Esophagus squamous epithelium (tissue), 5 donors: ENCODE data around the gene OBP2B. TPM values are rescaled to one million over a fixed set of nuclear protein-coding genes. Genes with fewer than 3 reads are reported as not detected.

ENCODE experiments used
- DNase-seq: peaks from one replicate; lab custom pipeline; 2025; lab: John Stamatoyannopoulos, UW
- H3K27ac ChIP-seq, 4 donors: fragments of 200-600 bp; sonication (generic); one replicate each; pipeline ENCODE4 v1.5.1; 2016 to 2019; ENCODE audit warnings: mild to moderate bottlenecking in 1 of 4
- H3K27me3 ChIP-seq, 4 donors: fragments of 200-600 bp; sonication (generic); 1 replicate in 3 of 4; 2 replicates in 1 of 4; pipeline versions ENCODE4 v1.5.1 to v1.6.0; 2017 to 2021; ENCODE audit warnings: antibody characterized with exemption in 1 of 4
- H3K36me3 ChIP-seq, 3 donors: fragments of 200-600 bp; sonication (generic); one replicate each; pipeline ENCODE4 v1.5.1; 2016 to 2019
- H3K4me1 ChIP-seq, 3 donors: fragments of 200-600 bp; sonication (generic); one replicate each; pipeline ENCODE4 v1.5.1; 2017 to 2019
- H3K4me3 ChIP-seq, 4 donors: fragments of 200-600 bp; sonication (generic); 1 replicate in 3 of 4; 2 replicates in 1 of 4; pipeline ENCODE4 v1.5.1; 2016 to 2019; ENCODE audit warnings: mild to moderate bottlenecking in 2 of 4, moderate library complexity in 1 of 4
- H3K9me3 ChIP-seq, 3 donors: fragments of 200-600 bp; sonication (generic); one replicate each; pipeline ENCODE4 v1.5.1; 2016 to 2019
- CTCF ChIP-seq, 6 experiments: fragments of 450-650 bp in 4 of 6; fragments of 200-600 bp in 2 of 6; sonication (generic) in 2 of 6; IDR thresholded peaks; one replicate each; pipeline ENCODE4 v1.5.1; 2016 to 2019; ENCODE audit warnings: antibody characterized with exemption in 6 of 6, mild to moderate bottlenecking in 4 of 6, moderate library complexity in 4 of 6
- POLR2A ChIP-seq, 4 donors: fragments of 450-650 bp; IDR thresholded peaks; one replicate each; pipeline ENCODE4 v1.6.1; 2017; ENCODE audit warnings: antibody characterized with exemption in 4 of 4, mild to moderate bottlenecking in 4 of 4, moderate library complexity in 3 of 4
- WGBS, 2 donors: methylation state at CpG; one replicate each; pipeline ENCODE4 v1.1.5; 2018; 5-methylcytosine and 5-hydroxymethylcytosine counted together
- intact Hi-C: fragments of 100-400 bp; cut with DNase I; formaldehyde crosslinking; loops from one replicate; pipeline ENCODE4 v1.15.0; 2022
- total RNA-seq, 4 donors: library from RNA; depleted of rRNA; stranded (reverse); fragments of >200 nt; gene quantifications; one replicate each; pipeline ENCODE4 v1.1.0, GENCODE V29; 2016
- donor health status: DM: yes; HTN: yes; CAD: no.

OBP2B gene
- total RNA-seq, 4 donors from 2014 or later, result not detected

- peaks cover 22 to 39% (median 25%) of the 10 kb centered on the region in 3 donors for H3K4me1 ChIP-seq
- DNase-seq, result no peak
- 0% methylated on average over 3 to 20 of the region's 56 CpGs for WGBS, 2 donors
- intact Hi-C loops, result no loop called here
- no peaks in the 10 kb centered on the region for H3K9me3 ChIP-seq
- peaks cover 0 to 11% (median 0%) of the 10 kb centered on the region in 3 donors for H3K36me3 ChIP-seq
- TF ChIP-seq POLR2A (IDR thresholded peaks at IDR 0.05) (peak in 2 of 4 donors; percentile 30 to 56), CTCF (IDR thresholded peaks at IDR 0.05) (no peak)
- H3K4me3 ChIP-seq, result peak within 1 kb of the TSS; percentile 62 to 86 (median 76)
- peak within 1 kb of the TSS; percentile 65 to 79 (median 75) for H3K27ac ChIP-seq
- H3K27me3 ChIP-seq, result peaks cover 0 to 18% (median 0%) of the 10 kb centered on the region in 4 donors
Observed at GRCh38 chr9:133163504-133164172, 45.4 kb downstream of the OBP2B start, which contains the start of gene GBGT1. Gene GBGT1, minus strand, starts transcription at chr9:133163914. Its CDS starts 1,502 bp downstream, at chr9:133162412.

DNA sequence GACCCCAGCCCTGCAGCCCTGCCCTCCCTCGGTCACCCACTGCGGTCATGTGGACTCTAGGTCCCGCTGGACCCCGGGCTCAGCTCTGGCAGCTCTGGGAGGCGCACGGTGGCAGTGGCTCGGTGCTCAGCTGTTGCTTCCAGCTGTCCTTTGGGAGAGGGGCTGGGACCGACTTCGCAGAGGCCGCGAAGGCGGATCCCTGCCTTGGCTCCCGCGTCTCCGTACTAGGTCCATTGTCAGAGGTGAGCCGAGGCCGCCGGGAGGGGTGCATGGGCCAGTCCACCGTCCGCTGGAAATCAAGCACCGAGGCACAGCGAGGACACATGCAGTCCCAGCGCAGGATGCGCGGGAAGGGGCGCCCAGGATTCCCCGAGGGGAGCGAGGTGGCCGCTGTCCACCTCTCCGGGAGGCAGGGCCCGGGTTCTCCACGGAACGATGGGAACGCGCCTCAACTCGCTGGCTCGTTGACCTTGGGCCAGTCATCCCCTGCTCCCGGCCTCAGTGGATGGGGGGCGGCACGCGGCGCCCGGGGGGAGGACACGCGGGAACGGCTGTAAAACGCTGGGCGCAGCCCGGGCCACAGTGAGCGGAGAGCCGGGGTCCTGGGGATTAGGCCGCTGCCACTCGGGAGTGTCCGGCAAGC, 46.1 kb downstream of the OBP2B start:
- DNase-seq, result no peak
- Histone ChIP-seq H3K27ac (peak overlapping the region; percentile 65 to 79 (median 75)), H3K36me3 (peaks cover 0 to 12% (median 0%) of the 10 kb centered on the region in 3 donors), H3K4me1 (peaks cover 22 to 39% (median 25%) of the 10 kb centered on the region in 3 donors), H3K9me3 (no peaks in the 10 kb centered on the region), H3K27me3 (peaks cover 0 to 18% (median 0%) of the 10 kb centered on the region in 4 donors), H3K4me3 (peak overlapping the region; percentile 62 to 86 (median 76))
- intact Hi-C loops, result no loop called here
- TF ChIP-seq POLR2A (IDR thresholded peaks at IDR 0.05) (no peak), CTCF (IDR thresholded peaks at IDR 0.05) (no peak)
- 93% methylated on average over 3 of the region's 54 CpGs; no CpG with 5 or more reads in 1 of the 2 donors for WGBS, 2 donors

DNA sequence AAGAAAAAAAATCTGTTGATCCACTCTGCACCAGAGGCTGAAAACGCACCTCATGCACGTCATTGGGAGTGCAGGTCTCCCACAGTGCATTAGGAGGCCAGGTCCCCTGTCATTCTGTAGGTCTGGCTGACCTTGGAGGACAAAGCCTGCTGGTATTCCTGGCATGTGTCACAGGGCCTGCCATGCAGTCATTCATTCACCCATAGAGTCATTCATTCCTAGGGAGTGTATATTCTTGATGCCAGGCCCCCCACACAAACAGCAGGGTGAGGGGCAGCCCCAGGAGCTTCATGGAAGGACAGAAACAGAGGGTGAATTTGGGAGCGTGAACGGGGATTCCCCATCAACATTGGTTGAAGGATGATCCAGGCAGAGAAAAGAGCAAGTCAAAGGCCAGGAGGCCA, 47.5 kb downstream of the OBP2B start:
- peak overlapping the region in 1 of 4 donors; percentile 30 for H3K27ac ChIP-seq
- peaks cover 0 to 19% (median 0%) of the 10 kb centered on the region in 3 donors for H3K36me3 ChIP-seq
- no peak overlapping the region for H3K4me3 ChIP-seq
- no peak for TF ChIP-seq CTCF (IDR thresholded peaks at IDR 0.05)
- no peaks in the 10 kb centered on the region for H3K9me3 ChIP-seq
- H3K27me3 ChIP-seq, result peaks cover 0 to 18% (median 0%) of the 10 kb centered on the region in 4 donors
- 86% methylated on average over 2 to 4 of the region's 4 CpGs for WGBS, 2 donors
- DNase-seq, result no peak
- intact Hi-C loops, result no loop called here
- peaks cover 22 to 39% (median 25%) of the 10 kb centered on the region in 3 donors for H3K4me1 ChIP-seq

DNA sequence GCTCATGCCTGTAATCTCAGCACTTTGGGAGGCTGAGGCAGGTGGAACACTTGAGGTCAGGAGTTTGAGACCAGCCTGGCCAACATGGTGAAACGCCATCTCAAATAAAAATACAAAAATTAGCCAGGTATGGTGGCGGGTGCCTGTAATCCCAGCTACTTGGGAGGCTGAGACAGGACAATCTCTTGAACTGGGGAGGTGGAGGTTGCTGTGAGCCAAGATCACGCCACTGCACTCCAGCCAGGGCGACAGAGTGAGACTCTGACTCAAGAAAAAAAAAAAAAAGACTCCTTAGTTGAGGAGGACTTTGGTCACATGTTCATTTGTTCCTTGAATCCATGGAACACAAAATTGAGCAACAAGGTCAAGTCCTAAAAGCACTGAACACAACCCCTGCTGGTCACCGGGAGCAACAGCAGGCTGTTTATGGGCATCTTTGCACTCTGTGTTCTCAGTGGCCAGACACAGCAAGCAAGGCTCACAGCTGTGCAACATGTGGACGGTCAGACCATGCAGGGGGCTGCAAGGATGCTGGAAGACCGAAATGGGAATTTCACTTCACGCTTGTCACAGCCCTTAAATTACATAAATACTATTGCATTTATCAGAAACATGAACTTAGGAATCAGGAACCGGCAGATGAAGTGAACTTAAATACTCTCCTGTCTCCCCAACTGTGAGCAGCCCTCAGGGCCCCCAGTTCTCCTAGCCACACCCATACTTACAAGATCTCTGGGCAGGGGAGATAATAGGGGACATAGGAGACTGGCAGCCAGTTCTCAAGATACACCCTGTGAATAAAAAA, 48.1 kb downstream of the OBP2B start:
- intact Hi-C loops, result no loop called here
- DNase-seq, result no peak
- whole genome bisulfite sequencing, 2 donors, result 52 to 61% methylated on average over 8 to 9 of the region's 9 CpGs
- TF ChIP-seq POLR2A (IDR thresholded peaks at IDR 0.05), result no peak
- TF ChIP-seq CTCF (IDR thresholded peaks at IDR 0.05), result peak; percentile 64 to 79 (median 72)
- peaks cover 22 to 39% (median 25%) of the 10 kb centered on the region in 3 donors for H3K4me1 ChIP-seq
- peaks cover 0 to 18% (median 0%) of the 10 kb centered on the region in 4 donors for H3K27me3 ChIP-seq
- H3K4me3 ChIP-seq, result no peak overlapping the region
- H3K9me3 ChIP-seq, result no peaks in the 10 kb centered on the region
- H3K27ac ChIP-seq, result peak overlapping the region in 3 of 4 donors; percentile 29 to 51 (median 48)
- H3K36me3 ChIP-seq, result peaks cover 0 to 19% (median 0%) of the 10 kb centered on the region in 3 donors
